ENCODE measurements around the gene EME1. TPM values are rescaled to one million over a fixed set of nuclear protein-coding genes. Genes with fewer than 3 reads are reported as not detected.

The EME1 gene
- total and polyA plus RNA-seq, 2 of the 13 experiments (the other 11 are each of a cell fraction or from before 2014, with no cell fraction given), result 20.7 to 24.6 TPM

GRCh38 chr17:50345432-50346312 lies 27.4 kb upstream of the EME1 start, which contains the start of gene XYLT2 (continued):
- TF ChIP-seq ZNF549 (CRISPR knock-in tag; IDR thresholded peaks at IDR 0.05) (no peak), SKI (IDR thresholded peaks at IDR 0.05; ENCODE audit: partially characterized antibody) (no peak), TBP (CRISPR knock-in tag; IDR thresholded peaks at IDR 0.05) (no peak; the same call in 1 of the 2 replicates), ZNF747 (CRISPR knock-in tag; IDR thresholded peaks at IDR 0.05; ENCODE audit: borderline replicate concordance) (no peak), ATF6 (CRISPR knock-in tag; conservative IDR thresholded peaks at IDR 0.05) (no peak), RORA (CRISPR knock-in tag; IDR thresholded peaks at IDR 0.05) (no peak), ZNF629 (CRISPR knock-in tag; conservative IDR thresholded peaks at IDR 0.05) (0 out of 2 replicates have a peak, but pooled peaks have one; percentile 7), TRIM22 (IDR thresholded peaks at IDR 0.05) (no peak), ZNF280D (CRISPR knock-in tag; IDR thresholded peaks at IDR 0.05) (no peak), PHB2 (IDR thresholded peaks at IDR 0.05; ENCODE audit: partially characterized antibody) (no peak), ONECUT2 (CRISPR knock-in tag; IDR thresholded peaks at IDR 0.05) (no peak), ZNF333 (CRISPR knock-in tag; IDR thresholded peaks at IDR 0.05; ENCODE audit: borderline replicate concordance) (no peak; the same call in 1 of the 2 replicates), NBN (conservative IDR thresholded peaks at IDR 0.05) (no peak), ZBTB39 (CRISPR knock-in tag; IDR thresholded peaks at IDR 0.05) (peak; percentile 21; the same call in 1 of the 2 replicates), NR2C2 (CRISPR knock-in tag; IDR thresholded peaks at IDR 0.05; ENCODE audit: borderline replicate concordance) (peak; percentile 16; the same call in 1 of the 2 replicates), U2AF2 (IDR thresholded peaks at IDR 0.05; ENCODE audit: low read depth, low read length) (no peak), HNRNPK (IDR thresholded peaks at IDR 0.05; ENCODE audit: low read depth, low read length, poor library complexity, severe bottlenecking) (no peak), SOX6 (IDR thresholded peaks at IDR 0.05) (no peak), SOX6 (CRISPR knock-in tag; IDR thresholded peaks at IDR 0.05) (peak; percentile 38; the same call in 1 of the 2 replicates), NFE2L1 (CRISPR knock-in tag; IDR thresholded peaks at IDR 0.05; ENCODE audit: borderline replicate concordance) (no peak), NFYB (CRISPR knock-in tag; IDR thresholded peaks at IDR 0.05) (no peak), ZSCAN25 (CRISPR knock-in tag; IDR thresholded peaks at IDR 0.05) (peak; percentile 75)
